GM19438 (cell line): ENCODE measurements around the gene AKT3.

ENCODE experiments used
- ATAC-seq: cut with Tn5 transposase; IDR thresholded peaks from one replicate; pipeline ENCODE4 v1.9.1; 2021; ENCODE audit warnings: low read depth; ENCODE audit not compliant: unreplicated experiment

Gene AKT3

DNA sequence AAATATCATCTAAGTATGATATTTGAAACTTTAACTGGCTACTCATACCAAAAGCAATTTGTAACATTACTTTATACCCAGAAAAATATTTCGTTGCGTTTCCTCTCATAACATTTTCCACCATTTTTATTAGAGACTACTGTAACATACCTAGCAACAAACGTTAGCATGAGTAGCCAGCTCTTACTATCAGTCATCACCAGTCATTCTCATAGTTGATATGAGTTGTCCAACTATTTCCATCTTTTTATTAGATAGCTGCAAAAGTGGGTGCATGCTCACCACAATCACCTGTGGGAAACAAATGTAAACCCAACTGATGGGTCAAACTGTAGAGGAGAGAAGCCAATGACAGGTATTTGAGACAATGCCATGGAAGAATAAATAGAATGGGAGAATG, 114.6 kb downstream of the AKT3 start:
- ATAC-seq: no peak

DNA sequence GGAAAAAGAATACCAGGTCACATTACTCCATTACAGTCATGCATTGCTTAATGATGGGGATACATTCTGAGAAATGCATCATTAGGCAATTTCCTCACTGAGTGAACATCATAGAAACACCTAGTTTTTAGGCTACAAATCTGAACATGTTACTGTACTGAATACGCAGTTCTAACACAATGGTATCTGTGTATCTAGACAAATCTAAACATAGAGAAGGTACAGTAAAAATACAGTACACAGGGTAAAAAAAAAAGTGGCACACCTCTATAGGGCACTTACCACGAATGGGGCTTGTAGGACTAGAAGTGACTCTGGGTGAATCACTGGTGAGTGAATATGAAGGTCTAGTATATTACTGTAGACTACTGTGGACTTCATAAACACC, 115.7 kb downstream of the AKT3 start:
- ATAC-seq: no peak

DNA sequence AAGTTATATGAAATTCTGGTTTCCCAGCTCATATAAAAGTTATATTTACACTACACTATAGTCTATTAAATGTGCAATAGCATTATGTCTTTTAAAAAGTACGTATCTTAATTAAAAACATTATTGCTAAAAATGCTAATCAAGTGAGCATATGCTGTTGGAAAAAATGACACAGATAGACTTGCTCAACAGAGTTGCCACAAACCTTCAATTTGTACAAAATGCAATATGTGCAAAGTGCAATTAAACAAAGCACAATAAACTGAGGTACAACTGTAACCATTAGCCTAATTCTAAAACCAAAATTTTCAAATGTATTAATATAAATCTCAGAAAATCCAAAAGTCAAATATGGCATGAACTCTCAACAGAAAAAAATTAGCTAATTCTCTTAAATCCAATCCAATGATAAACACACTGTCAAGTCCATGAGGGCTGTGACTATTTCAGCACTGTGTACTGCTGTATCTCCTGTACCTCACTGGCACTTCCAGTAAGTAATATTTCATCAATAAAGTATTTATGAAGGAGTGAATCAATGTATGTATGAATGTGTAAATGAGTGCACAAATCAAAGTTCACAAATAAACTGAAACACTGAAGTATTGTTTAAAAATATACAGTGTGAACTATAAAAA, 116.3 kb downstream of the AKT3 start:
- ATAC-seq: no peak

DNA sequence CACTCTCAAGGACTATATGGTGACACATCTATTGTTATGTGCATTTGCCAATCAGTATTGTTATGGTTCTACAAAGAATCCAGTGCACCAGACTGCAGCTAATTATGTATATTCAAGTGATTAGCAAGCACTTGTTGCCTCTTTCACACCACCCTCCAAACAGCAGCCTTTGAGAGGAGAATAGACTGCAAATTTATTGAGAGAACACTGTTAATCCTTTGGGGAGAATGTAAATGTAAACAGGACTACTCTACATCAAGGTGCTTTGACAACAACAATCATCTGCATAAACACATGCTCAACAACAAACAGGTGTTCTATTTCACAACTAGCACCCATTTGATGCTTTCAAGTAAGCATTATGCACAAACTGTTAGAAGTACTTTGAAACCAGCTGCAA, 117.4 kb downstream of the AKT3 start:
- no peak for ATAC-seq

DNA sequence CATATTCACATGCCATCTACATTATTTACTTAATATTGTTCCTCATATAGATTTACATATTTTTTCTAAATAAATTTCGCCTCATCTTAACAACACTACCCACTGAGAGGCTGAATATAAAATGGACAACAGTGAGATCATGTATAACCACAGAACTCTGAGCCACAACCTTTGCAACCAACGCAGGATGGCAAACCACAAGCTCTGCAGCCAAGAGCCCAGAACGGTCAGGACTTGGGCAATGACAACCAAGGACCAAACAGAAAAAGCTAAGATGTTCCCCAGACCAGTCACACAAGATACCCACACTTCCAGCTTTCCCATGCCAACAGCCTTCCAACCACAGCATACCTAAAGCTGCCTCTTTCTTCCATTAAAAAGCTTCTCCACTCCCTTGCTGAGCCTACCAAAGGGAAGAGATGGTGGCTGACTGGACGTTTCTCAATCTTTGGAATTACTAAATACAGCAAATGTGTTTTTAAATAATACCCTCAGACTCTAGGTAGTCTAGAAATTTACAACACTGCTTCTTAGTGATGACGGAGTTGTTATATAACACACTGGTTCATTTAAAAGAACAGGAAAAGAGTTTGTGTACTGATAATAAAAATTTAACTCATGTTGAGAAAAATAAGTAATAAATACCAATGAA, 117.9 kb downstream of the AKT3 start:
- ATAC-seq: no peak

DNA sequence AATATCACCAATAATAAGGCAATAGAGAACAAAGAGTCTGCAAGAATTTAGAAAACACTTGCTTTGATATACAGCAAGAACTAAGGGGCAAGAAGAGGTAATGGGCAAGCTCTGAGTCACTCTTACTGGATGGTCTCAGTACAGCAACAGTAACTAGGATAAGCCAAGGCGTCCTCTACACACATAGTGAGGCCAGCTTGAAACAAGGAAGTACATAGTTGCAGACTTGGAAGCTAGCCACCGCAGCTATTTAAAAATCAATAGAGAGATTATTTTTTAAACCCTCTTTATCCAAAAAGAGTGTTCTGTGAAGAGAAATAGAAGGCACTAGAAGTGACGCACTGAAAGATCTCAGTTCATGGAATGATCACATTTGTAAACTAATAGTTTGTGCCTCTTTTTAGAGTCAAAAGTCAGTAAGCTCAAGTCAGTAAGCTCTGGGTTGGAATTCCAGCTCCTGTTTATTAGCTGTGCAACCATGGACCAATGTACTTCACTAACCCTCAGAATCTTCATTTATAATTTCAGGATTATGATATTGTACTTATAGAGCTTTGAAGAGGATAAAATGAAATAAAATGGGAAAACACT, 118.6 kb downstream of the AKT3 start:
- ATAC-seq: no peak

DNA sequence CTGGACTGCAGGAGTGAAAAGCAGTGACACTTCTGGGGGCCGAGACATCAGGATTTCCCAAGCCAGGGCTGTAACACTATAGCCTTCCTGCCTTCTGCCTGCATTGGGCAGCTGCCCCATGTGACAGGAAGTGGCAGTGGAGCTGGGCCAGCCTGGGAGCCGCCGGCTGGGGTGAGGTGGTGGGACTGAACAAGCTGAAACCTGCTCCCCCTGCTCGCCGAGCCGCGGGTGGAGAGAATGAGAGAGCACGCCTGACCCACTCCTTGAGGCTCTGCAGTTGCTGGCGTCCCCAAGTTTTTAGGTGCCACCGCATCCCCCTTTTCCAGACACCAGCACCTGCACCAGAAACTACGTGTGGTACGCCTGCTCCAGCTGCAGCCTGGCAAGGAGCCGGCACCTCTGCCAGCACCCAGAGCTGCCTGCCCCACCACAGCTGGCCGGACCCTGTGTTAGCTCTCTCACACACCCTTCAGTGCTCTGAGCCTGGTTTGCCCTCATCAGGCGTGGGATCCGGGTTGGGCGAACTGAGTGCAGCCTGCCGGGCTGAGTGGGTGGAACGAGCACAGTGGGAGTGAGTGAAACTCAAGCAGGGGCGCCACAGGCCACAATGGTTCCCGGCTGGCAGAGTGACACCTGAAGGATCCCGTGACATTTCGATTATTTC, 119.4 kb downstream of the AKT3 start:
- no peak for ATAC-seq

DNA sequence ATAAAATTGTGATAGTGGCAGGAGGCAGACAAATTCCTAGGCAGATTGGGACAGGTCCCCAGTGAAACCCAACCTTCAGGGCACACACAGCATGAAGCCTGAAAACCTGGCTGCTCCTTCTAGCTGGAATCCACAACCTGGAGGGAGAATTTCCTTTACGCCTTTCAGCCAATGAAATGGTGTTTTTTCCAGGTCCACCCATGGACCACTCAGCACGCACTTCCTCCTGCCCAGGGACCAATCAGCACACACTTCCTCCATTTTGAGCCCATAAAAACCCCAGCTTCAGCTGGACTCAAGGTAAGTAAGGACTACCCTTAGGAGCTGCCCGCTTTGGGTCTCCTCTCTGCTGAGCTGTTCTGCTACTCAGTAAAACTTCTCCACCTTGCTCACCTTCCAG, 120.1 kb downstream of the AKT3 start:
- no peak for ATAC-seq

DNA sequence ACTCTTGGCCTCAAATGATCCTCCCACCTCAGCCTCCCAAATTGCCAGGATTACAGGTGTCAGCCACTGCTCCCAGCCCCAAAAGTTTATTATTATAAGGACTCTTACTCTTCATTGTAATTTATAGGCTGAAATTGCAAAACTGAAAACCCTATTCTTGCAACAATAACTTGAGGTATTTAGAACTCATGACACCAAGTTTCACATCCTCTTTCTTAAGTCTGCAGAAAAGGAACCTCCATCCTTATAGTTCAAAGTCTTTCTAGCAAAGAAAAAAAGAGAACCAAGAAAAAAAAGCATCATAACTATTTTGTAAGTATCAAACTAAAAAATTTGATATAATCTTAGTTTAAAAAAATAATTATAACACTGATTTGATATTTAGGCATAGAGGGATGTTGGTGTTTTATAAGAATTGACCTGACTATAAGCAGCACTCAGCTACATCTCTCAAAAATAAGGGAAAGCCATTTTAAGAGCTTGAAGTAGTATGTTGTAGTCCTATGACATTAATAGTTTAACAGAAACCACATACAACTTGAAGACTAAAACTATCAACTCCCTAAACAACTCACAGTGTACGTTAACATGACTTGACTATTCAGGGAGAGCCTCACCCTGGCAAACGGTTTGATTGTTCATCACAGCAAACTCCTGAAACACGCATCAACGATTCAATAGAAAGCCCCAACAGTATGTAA, 122.4 kb downstream of the AKT3 start:
- peak; percentile 82 for ATAC-seq

DNA sequence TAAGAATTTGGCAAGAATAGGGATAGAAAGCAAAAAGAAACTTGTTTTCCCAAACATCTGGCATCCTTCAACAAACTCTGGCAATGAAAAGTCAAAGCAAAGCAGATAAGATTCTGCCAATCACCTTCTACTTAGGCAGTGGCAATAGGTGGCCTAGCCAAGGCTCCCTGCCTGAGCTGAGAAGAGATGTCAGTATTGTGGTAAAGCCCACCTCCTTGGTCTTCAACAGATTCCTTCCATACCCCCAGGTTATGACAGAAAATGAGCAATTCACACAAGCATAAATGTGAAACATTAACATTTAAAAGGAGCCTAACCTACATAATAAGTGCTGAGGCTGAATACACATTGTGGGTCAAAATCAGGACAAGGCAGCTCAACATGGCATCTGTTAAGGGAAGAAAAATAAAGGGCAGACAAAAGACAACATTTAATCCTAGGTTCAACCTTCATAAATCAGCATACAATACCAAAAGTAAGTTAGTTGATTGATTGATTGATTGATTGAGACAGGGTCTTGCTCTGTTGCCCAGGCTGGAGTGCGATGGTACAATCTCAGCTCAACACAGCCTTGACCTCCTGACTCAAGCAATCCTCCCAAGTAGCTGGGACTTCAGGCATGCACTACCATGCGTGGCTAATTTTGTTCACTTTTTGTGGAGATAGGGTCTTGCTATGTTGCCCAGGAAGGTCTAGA, 123.1 kb downstream of the AKT3 start:
- ATAC-seq: peak; percentile 9

DNA sequence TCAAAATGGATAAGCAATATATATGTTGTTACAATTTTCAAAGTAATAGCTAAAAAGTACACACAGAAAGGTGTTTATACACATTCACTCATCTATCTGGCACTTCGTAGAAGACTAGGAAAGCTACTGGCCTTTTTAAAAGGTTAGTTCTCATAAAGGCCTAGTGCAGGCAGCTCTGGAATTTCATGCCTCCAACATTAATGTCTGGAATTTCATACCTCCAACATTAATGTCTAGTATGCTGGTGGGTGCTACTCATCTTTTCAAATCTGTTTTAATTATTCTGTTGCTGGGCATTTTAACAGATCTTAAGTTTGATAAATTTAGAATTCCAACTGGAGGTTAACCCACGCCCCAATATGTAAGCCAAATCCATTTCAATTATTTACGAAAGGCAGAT, 124.2 kb downstream of the AKT3 start:
- ATAC-seq: no peak

DNA sequence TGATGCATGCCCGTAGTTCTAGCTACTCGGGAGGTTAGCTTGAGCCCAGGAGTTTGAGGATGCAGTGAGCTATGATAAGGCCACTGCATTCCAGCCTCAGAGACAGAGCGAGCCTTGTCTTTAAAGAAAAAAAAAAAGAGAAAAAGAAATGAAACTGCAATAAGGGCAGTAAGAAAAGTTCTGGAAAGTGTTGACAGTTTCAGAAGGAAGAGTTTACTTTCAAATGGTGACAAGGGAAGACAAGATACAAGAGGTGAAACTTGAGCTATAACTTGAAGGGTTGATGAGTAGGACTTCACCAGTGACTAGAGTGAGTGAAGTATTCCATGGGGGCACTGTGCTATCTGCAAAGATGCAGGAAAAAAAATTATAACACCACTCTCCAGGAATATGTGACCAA, 125.0 kb downstream of the AKT3 start:
- ATAC-seq: no peak

DNA sequence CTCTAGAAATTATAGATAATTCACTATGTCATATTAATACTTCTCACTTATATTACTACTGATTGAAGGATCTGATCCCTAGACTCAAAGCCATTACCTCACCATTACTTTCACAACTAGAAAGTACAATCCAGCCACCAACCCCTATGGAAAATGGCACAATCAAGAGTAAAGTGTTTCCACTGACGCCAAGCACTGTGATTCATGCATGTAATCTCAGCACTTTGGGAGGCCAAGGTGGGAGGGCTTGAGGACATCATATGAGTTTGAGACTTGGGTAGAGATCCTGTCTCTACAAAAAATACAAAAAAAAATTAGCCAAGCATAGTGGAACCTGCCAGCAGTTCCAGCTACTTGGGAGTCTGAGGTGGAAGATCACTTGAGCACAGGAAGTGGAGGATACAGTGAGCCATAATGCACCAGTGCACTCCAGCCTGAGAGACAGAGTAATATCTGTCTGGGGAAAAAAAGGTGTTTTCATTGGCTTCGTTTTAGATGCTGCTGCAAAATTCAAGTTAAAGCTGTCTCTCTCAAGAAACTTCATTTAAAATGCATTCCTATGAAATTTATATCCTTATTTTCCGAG, 126.5 kb downstream of the AKT3 start:
- no peak for ATAC-seq

DNA sequence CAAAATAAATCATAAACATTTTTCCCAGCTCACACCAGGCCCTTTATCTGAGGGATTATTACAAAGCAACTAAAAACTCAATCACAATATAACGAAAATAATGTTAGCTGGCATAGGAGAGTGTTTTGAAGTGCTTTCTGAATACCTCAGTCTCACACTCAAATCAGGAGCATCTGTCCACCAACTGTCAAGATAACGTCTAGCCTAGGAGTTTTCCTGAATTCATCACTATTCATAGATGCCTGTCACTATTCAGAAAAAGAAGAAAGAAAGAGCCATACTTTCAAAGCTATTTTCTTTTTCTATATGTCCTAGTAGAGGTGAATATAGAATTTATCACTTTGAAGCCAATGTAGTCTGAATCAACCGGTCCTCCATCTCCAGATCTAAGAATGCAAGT, 127.0 kb downstream of the AKT3 start:
- ATAC-seq: no peak

DNA sequence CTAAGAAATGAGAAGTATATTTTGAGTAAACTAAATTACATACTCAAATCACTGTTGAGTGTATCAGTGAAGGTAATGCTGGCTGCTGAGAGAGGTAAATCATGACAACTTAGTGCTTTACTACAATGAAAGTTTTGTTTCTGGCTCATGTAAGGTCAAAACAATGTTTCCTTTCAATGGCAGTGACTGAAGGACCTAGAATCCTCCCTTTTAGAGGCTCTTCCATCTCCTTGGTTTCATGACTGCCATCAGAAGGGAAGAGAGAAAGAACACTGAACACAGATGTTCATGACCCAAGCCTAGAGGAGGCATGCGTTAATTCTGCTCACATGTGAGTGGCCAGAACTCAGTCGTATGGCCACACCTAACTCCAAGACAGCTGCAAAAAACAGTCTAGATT, 130.6 kb downstream of the AKT3 start:
- ATAC-seq: no peak

DNA sequence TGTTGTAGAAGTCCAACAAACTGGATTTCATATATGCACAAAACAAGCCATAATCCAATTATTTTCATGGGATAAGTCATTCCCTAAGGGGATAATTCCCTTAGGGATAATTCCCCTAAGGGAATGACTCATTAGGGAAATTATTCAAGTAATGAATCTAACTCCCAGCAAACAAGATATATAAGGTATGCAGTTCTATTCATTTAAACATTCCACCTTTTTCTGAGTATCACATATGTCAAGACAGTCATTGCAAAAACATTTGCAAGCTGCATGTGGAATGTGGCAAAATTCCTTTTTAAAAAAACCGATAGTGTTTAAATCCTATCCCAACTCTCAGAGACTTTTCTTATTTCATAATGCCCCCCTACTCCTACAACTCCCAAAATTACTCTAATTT, 131.2 kb downstream of the AKT3 start:
- ATAC-seq: no peak

DNA sequence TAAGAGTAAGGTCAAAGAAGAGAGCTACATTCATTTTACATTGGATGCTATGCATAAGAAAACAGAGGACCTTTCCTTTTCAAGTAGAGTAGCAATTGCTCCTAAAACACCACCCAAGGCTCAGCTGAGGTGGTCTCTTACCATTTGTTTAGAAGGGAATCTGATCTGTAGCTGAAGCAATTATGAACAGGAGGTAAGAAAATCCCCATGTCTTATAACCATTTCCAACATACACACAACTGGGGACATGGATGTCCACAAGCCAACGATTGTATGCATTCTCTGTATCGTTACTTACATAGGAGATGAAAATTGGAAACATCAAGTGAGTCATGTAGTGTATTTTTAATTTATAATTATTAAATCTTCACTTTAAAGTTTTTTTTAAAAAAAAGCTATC, 132.0 kb downstream of the AKT3 start:
- ATAC-seq: no peak

DNA sequence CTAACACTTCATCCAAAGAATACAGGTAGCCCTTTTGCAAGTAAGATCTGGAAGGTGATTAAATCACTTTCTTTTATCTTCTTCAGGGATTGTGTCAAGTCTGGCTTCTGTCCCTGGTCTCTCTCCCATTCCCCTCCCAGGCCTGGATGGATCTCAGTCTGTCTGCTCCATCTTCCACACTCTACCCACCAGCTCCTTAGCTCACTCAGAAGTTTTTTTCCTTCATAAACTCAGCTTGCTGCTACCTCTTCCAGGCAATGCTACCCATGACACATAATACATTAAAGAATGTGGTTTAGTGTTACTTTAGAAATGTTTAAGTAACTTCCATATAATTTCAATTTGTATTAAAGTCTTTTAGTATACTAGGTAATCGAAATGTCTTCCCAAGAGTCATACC, 133.1 kb downstream of the AKT3 start:
- no peak for ATAC-seq

DNA sequence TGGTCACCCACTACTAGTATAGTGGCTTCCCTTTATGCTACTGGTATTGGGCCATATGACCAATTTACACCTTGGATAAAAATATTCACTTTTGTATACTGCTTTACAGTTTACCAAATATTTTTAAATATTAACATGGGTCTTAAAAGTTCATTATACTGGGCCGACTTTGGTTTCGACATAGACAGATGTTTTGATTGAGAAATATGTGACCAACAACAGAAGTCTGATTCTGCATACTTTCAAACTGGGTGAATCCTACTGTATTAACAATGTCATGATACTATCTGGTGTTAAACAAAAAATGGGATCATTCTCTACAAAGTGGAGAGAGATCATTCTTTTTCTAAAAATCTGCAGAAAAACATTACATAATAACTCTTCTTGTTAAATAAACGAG, 134.8 kb downstream of the AKT3 start:
- ATAC-seq: no peak

DNA sequence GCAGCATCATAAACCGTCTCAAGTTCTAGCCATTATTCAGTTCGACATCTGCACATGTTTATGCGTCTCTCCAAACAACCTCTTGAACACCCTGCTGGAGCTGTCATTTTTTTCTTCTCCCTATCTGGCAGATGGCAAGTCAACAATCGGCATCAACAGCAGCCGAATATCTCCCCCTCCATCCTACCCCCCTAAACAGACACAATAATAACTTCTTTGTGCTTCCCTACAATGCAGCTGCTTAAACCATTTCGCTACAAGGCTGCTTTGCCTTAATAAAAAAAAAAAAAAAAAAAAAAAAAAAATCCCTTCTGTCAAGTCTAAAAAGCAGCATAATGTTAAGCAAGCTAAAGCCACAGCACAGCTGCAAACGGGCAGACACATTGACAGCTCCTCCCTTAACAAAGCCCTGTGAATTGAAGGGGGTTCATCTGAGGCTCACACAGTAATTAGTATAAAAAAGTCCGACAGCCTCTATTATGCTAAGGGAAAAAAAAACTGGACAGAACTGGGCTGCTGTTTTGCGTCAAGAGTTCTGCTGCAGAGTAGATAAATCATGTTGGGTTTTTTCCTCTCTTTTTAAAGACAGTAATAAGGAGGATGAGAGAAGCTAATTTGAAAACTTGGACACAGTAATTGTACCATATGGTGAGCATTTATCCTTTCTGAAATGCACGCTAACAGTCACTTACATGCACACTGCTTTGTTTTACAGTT, 136.4 kb downstream of the AKT3 start:
- ATAC-seq: no peak
